Measurements from ENCODE around the gene BCL11B.

Gene BCL11B

DNA sequence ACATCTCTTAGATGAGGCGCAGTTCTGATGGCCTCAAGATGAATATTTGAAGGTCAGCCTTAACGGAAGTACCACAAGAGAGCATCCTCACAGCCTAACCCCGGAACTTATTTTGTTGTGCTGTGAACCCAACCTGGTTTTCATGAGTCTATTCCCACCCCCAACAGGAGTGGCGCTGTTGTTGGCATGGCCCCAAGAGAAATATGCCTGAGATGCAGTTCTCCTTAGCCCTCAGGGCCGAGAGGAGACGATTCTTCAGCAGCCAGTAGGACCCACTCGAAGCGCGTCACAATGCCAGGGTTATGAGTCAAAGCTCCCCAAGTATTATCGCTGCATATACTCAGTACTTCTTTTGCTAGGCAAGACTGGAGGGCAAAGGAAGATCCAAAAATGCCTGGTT, 24.5 kb upstream of the BCL11B start:
- H3K4me1 ChIP-seq (ENCODE audit: insufficient read depth, low read length, severe bottlenecking): no peaks in the 10 kb centered on the region
- H2AFZ ChIP-seq (ENCODE audit: low read length): no peak overlapping the region
- H3K36me3 ChIP-seq (ENCODE audit: insufficient read depth, low read length): no peaks in the 10 kb centered on the region
- H3K4me2 ChIP-seq (ENCODE audit: low read length): no peak overlapping the region
- no peaks in the 10 kb centered on the region for H4K20me1 ChIP-seq (ENCODE audit: insufficient read depth, low read length)
- TF ChIP-seq, protein P1, sequence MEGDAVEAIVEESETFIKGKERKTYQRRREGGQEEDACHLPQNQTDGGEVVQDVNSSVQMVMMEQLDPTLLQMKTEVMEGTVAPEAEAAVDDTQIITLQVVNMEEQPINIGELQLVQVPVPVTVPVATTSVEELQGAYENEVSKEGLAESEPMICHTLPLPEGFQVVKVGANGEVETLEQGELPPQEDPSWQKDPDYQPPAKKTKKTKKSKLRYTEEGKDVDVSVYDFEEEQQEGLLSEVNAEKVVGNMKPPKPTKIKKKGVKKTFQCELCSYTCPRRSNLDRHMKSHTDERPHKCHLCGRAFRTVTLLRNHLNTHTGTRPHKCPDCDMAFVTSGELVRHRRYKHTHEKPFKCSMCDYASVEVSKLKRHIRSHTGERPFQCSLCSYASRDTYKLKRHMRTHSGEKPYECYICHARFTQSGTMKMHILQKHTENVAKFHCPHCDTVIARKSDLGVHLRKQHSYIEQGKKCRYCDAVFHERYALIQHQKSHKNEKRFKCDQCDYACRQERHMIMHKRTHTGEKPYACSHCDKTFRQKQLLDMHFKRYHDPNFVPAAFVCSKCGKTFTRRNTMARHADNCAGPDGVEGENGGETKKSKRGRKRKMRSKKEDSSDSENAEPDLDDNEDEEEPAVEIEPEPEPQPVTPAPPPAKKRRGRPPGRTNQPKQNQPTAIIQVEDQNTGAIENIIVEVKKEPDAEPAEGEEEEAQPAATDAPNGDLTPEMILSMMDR (IDR thresholded peaks at IDR 0.05; ENCODE audit: low read length): no peak
- no peak for TF ChIP-seq EZH2 (IDR thresholded peaks at IDR 0.05; ENCODE audit: borderline replicate concordance, low read length)
- H3K27me3 ChIP-seq (ENCODE audit: insufficient read depth, low read length): no peaks in the 10 kb centered on the region; the same call in 1 of the 2 replicates
- no peak overlapping the region for H3K9ac ChIP-seq (ENCODE audit: low read length)
- H3F3A ChIP-seq (ENCODE audit: insufficient read depth, low read length): no peaks in the 10 kb centered on the region
- H3K27ac ChIP-seq (ENCODE audit: low read depth, low read length, poor library complexity, severe bottlenecking): no peak overlapping the region
- no peaks in the 10 kb centered on the region for H3K79me2 ChIP-seq (ENCODE audit: insufficient read depth, low read length)
- H3K9me2 ChIP-seq (ENCODE audit: low read depth, low read length): no peaks in the 10 kb centered on the region
- H3K9me3 ChIP-seq (ENCODE audit: low read length): peaks cover 3% of the 10 kb centered on the region; the same call in 1 of the 2 replicates
- H3K4me3 ChIP-seq (ENCODE audit: low read depth, low read length, poor library complexity, severe bottlenecking): no peak overlapping the region

DNA sequence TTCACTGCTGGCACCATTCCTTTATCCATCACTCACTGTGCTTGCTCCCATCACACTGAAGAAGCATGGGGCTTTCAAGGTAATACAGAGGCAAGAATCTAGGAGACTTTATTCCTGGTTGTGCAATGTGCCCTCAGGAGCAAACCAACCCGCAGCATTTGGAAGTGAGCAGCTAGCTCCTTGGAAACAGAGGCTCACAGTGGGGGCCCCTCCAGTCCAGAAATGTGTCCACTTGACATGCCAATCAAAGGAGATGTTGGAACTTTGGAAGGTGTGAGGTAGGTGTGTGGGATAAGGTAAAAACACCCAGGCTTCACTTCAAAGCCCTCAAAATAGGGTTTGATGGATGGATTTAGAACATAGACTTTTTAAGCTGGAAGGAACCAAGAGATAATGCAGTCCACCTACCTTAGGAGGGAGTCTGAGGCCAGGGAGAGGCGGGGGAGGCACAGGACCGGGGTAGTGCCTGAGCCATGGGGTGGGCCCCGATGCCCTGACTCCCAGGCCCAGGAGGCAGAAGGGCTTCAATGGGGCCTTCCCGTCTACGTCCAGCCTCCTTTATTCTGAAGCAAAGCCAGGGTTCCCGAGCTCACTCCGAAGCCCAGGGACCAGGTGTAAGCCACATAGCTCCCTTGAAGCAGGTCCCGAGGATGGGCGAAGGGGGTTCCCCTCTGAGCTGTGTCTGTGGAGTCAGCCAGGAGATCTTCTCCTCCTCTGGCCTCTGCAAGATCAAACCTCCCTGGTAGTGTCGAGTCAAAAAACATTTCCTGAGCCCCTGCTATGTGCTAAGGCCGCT, 17.6 kb upstream of the BCL11B start:
- no peak overlapping the region for H3K27ac ChIP-seq (ENCODE audit: low read depth, low read length, poor library complexity, severe bottlenecking)
- H3K36me3 ChIP-seq (ENCODE audit: insufficient read depth, low read length): no peaks in the 10 kb centered on the region
- H3K4me3 ChIP-seq (ENCODE audit: low read depth, low read length, poor library complexity, severe bottlenecking): no peak overlapping the region
- TF ChIP-seq EZH2 (IDR thresholded peaks at IDR 0.05; ENCODE audit: borderline replicate concordance, low read length): no peak
- TF ChIP-seq, protein P1 (IDR thresholded peaks at IDR 0.05; ENCODE audit: low read length): no peak
- no peaks in the 10 kb centered on the region for H3K79me2 ChIP-seq (ENCODE audit: insufficient read depth, low read length)
- H3K4me2 ChIP-seq (ENCODE audit: low read length): no peak overlapping the region
- no peaks in the 10 kb centered on the region for H3F3A ChIP-seq (ENCODE audit: insufficient read depth, low read length)
- H3K27me3 ChIP-seq (ENCODE audit: insufficient read depth, low read length): no peaks in the 10 kb centered on the region
- no peaks in the 10 kb centered on the region for H3K4me1 ChIP-seq (ENCODE audit: insufficient read depth, low read length, severe bottlenecking)
- no peaks in the 10 kb centered on the region for H3K9me2 ChIP-seq (ENCODE audit: low read depth, low read length)
- H3K9ac ChIP-seq (ENCODE audit: low read length): no peak overlapping the region
- no peak overlapping the region for H2AFZ ChIP-seq (ENCODE audit: low read length)
- H4K20me1 ChIP-seq (ENCODE audit: insufficient read depth, low read length): no peaks in the 10 kb centered on the region
- no peaks in the 10 kb centered on the region for H3K9me3 ChIP-seq (ENCODE audit: low read length)

DNA sequence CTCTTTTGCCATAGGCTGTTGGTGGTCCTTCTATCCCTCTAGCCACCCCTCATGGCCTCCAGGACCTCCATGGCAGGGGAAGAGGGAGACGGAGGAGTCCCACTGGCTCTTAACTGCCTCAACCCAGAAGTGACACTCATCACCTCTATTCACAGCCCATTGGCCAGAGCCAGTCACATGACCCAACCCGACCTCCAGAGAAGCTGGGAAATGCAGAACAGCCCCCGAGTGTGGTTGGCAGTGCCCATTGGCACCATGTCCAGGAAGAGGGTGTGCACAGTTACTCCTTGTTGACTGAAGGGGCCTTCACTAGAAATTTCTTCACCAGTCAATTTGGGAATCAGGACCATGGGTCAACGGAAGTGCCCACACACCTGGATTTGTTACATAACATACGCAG, 17.0 kb upstream of the BCL11B start:
- no peak overlapping the region for H3K9ac ChIP-seq (ENCODE audit: low read length)
- TF ChIP-seq, protein P1 (IDR thresholded peaks at IDR 0.05; ENCODE audit: low read length): no peak
- TF ChIP-seq EZH2 (IDR thresholded peaks at IDR 0.05; ENCODE audit: borderline replicate concordance, low read length): no peak
- H4K20me1 ChIP-seq (ENCODE audit: insufficient read depth, low read length): no peaks in the 10 kb centered on the region
- no peaks in the 10 kb centered on the region for H3K9me3 ChIP-seq (ENCODE audit: low read length)
- no peaks in the 10 kb centered on the region for H3K9me2 ChIP-seq (ENCODE audit: low read depth, low read length)
- no peaks in the 10 kb centered on the region for H3F3A ChIP-seq (ENCODE audit: insufficient read depth, low read length)
- no peaks in the 10 kb centered on the region for H3K36me3 ChIP-seq (ENCODE audit: insufficient read depth, low read length)
- no peaks in the 10 kb centered on the region for H3K4me1 ChIP-seq (ENCODE audit: insufficient read depth, low read length, severe bottlenecking)
- H3K27me3 ChIP-seq (ENCODE audit: insufficient read depth, low read length): no peaks in the 10 kb centered on the region
- H2AFZ ChIP-seq (ENCODE audit: low read length): no peak overlapping the region
- H3K4me3 ChIP-seq (ENCODE audit: low read depth, low read length, poor library complexity, severe bottlenecking): no peak overlapping the region
- H3K4me2 ChIP-seq (ENCODE audit: low read length): no peak overlapping the region
- no peak overlapping the region for H3K27ac ChIP-seq (ENCODE audit: low read depth, low read length, poor library complexity, severe bottlenecking)
- H3K79me2 ChIP-seq (ENCODE audit: insufficient read depth, low read length): no peaks in the 10 kb centered on the region
